Karpas-422 (cell line): ENCODE measurements around the gene RPL29. TPM values are rescaled to one million over a fixed set of nuclear protein-coding genes. Genes with fewer than 3 reads are reported as not detected.

ENCODE experiments used
- DNase-seq: peaks from one replicate; pipeline ENCODE4 v3.0.0-alpha.2; 2015
- H2AFZ ChIP-seq: fragments of 200-600 bp; sonication (generic); 2 replicates; pipeline ENCODE4 v1.6.1; 2014; ENCODE audit warnings: antibody characterized with exemption, low read length, mixed read lengths
- H3K27ac ChIP-seq: fragments of 200-600 bp; sonication (generic); 2 replicates; pipeline ENCODE4 v1.5.1; 2014; ENCODE audit warnings: mild to moderate bottlenecking, low read length, moderate library complexity
- H3K27me3 ChIP-seq: fragments of 200-600 bp; sonication (generic); 2 replicates; pipeline ENCODE4 v1.6.1; 2014; ENCODE audit warnings: low read length, mixed read lengths
- H3K36me3 ChIP-seq: fragments of 200-600 bp; sonication (generic); 2 replicates; pipeline ENCODE4 v1.6.1; 2014; ENCODE audit warnings: low read length, mixed read lengths; ENCODE audit not compliant: insufficient read depth
- H3K4me1 ChIP-seq: fragments of 200-600 bp; sonication (generic); 2 replicates; pipeline ENCODE4 v1.6.1; 2014; ENCODE audit warnings: mild to moderate bottlenecking, low read length, mixed read lengths
- H3K4me2 ChIP-seq: fragments of 200-600 bp; sonication (generic); 2 replicates; pipeline ENCODE4 v1.6.1; 2014; ENCODE audit warnings: low read length, low read depth, mild to moderate bottlenecking; ENCODE audit not compliant: poor library complexity, severe bottlenecking
- H3K4me3 ChIP-seq: fragments of 200-600 bp; sonication (generic); 2 replicates; pipeline ENCODE4 v1.5.1; 2014; ENCODE audit warnings: mild to moderate bottlenecking, antibody characterized with exemption, low read length, mixed read lengths
- H3K79me2 ChIP-seq: fragments of 200-600 bp; sonication (generic); 2 replicates; pipeline ENCODE4 v1.6.1; 2014; ENCODE audit warnings: mild to moderate bottlenecking, low read length, mixed read lengths
- H3K9ac ChIP-seq: fragments of 200-600 bp; sonication (generic); 2 replicates; pipeline ENCODE4 v1.6.0; 2014; ENCODE audit warnings: low read length
- H3K9me2 ChIP-seq: fragments of 200-600 bp; sonication (generic), shearing (Covaris generic); replicated peaks from 2 replicates; pipeline ENCODE4 v1.6.0; 2014; ENCODE audit warnings: mild to moderate bottlenecking, low read length, moderate library complexity; ENCODE audit not compliant: insufficient read depth
- H3K9me3 ChIP-seq: fragments of 300-700, 200-600 bp; sonication (generic); 2 replicates; pipeline ENCODE4 v1.6.1; 2014; ENCODE audit warnings: low read length, mixed read lengths
- H4K20me1 ChIP-seq: fragments of 200-600 bp; sonication (generic); 2 replicates; pipeline ENCODE4 v1.6.1; 2014; ENCODE audit warnings: mild to moderate bottlenecking, antibody characterized with exemption, low read length, low read depth; ENCODE audit not compliant: insufficient read depth
- total RNA-seq: library from RNA; depleted of rRNA; stranded (reverse); fragments of >200 nt; shearing (Covaris generic); gene quantifications from 2 replicates; pipeline ENCODE4 v1.2.3, GENCODE V29; 2014; ENCODE audit warnings: low replicate concordance

RPL29 gene
- total RNA-seq, 1 experiment from 2014 or later, result 2,656 TPM

- Histone ChIP-seq H2AFZ (no peak overlapping the region), H3K79me2 (no peaks in the 10 kb centered on the region), H3K27me3 (no peaks in the 10 kb centered on the region), H3K9ac (no peak overlapping the region), H3K9me2 (no peaks in the 10 kb centered on the region), H4K20me1 (no peaks in the 10 kb centered on the region), H3K27ac (no peak overlapping the region), H3K4me2 (no peak overlapping the region), H3K9me3 (no peaks in the 10 kb centered on the region), H3K4me1 (no peaks in the 10 kb centered on the region), H3K36me3 (no peaks in the 10 kb centered on the region), H3K4me3 (no peak overlapping the region)
- no peak for DNase-seq
Measured at GRCh38 chr3:51950899-51951298, 44.8 kb downstream of the RPL29 start.

- Histone ChIP-seq H3K27ac (no peak overlapping the region), H3K9me2 (no peaks in the 10 kb centered on the region), H3K36me3 (no peaks in the 10 kb centered on the region), H4K20me1 (no peaks in the 10 kb centered on the region), H3K4me2 (no peak overlapping the region), H3K9ac (no peak overlapping the region), H3K4me3 (no peak overlapping the region), H2AFZ (no peak overlapping the region), H3K9me3 (no peaks in the 10 kb centered on the region), H3K27me3 (no peaks in the 10 kb centered on the region), H3K79me2 (no peaks in the 10 kb centered on the region), H3K4me1 (no peaks in the 10 kb centered on the region)
- DNase-seq, result no peak
Measured at GRCh38 chr3:51949121-51949520, 46.6 kb downstream of the RPL29 start.

- no peak overlapping the region for H3K27ac ChIP-seq
- H3K9me3 ChIP-seq, result no peaks in the 10 kb centered on the region
- no peak overlapping the region for H2AFZ ChIP-seq
- H3K4me2 ChIP-seq, result no peak overlapping the region
- no peak overlapping the region for H3K4me3 ChIP-seq
- no peaks in the 10 kb centered on the region for H3K9me2 ChIP-seq
- H3K4me1 ChIP-seq, result peaks cover 5% of the 10 kb centered on the region
- DNase-seq, result no peak
- H3K27me3 ChIP-seq, result no peaks in the 10 kb centered on the region
- H3K36me3 ChIP-seq, result no peaks in the 10 kb centered on the region
- no peaks in the 10 kb centered on the region for H4K20me1 ChIP-seq
- no peaks in the 10 kb centered on the region for H3K79me2 ChIP-seq
- H3K9ac ChIP-seq, result no peak overlapping the region
Measured at GRCh38 chr3:51948016-51948580, 47.6 kb downstream of the RPL29 start.

- Histone ChIP-seq H3K36me3 (no peaks in the 10 kb centered on the region), H3K9me3 (no peaks in the 10 kb centered on the region), H2AFZ (no peak overlapping the region), H3K4me2 (no peak overlapping the region), H3K27me3 (no peaks in the 10 kb centered on the region), H3K4me3 (no peak overlapping the region), H4K20me1 (no peaks in the 10 kb centered on the region), H3K79me2 (no peaks in the 10 kb centered on the region), H3K4me1 (peaks cover 12% of the 10 kb centered on the region), H3K27ac (no peak overlapping the region), H3K9ac (no peak overlapping the region), H3K9me2 (no peaks in the 10 kb centered on the region)
- DNase-seq, result no peak
Measured at GRCh38 chr3:51947215-51947900, 48.3 kb downstream of the RPL29 start.

- no peaks in the 10 kb centered on the region for H3K9me2 ChIP-seq
- no peaks in the 10 kb centered on the region for H4K20me1 ChIP-seq
- H3K27ac ChIP-seq, result no peak overlapping the region
- H3K4me1 ChIP-seq, result peaks cover 14% of the 10 kb centered on the region
- H3K27me3 ChIP-seq, result no peaks in the 10 kb centered on the region
- H2AFZ ChIP-seq, result no peak overlapping the region
- H3K4me2 ChIP-seq, result no peak overlapping the region
- H3K36me3 ChIP-seq, result no peaks in the 10 kb centered on the region
- H3K4me3 ChIP-seq, result no peak overlapping the region
- H3K9me3 ChIP-seq, result no peaks in the 10 kb centered on the region
- H3K79me2 ChIP-seq, result no peaks in the 10 kb centered on the region
- no peak for DNase-seq
- H3K9ac ChIP-seq, result no peak overlapping the region
Measured at GRCh38 chr3:51946796-51947195, 48.9 kb downstream of the RPL29 start.

GRCh38 chr3:51945926-51946705 lies 49.6 kb downstream of the RPL29 start:
- Histone ChIP-seq H3K79me2 (peaks cover 5% of the 10 kb centered on the region), H4K20me1 (no peaks in the 10 kb centered on the region), H3K9me2 (no peaks in the 10 kb centered on the region), H3K27me3 (no peaks in the 10 kb centered on the region), H3K9ac (no peak overlapping the region), H3K4me2 (no peak overlapping the region), H3K4me3 (no peak overlapping the region), H3K27ac (no peak overlapping the region), H3K9me3 (no peaks in the 10 kb centered on the region), H3K36me3 (no peaks in the 10 kb centered on the region), H3K4me1 (peaks cover 14% of the 10 kb centered on the region), H2AFZ (no peak overlapping the region)
- no peak for DNase-seq

- no peaks in the 10 kb centered on the region for H3K9me3 ChIP-seq
- DNase-seq, result no peak
- H4K20me1 ChIP-seq, result peaks cover 7% of the 10 kb centered on the region; the same call in 1 of the 2 replicates
- H3K4me3 ChIP-seq, result no peak overlapping the region
- H3K4me2 ChIP-seq, result no peak overlapping the region
- H3K79me2 ChIP-seq, result peaks cover 14% of the 10 kb centered on the region
- H3K9me2 ChIP-seq, result no peaks in the 10 kb centered on the region
- no peaks in the 10 kb centered on the region for H3K36me3 ChIP-seq
- peaks cover 22% of the 10 kb centered on the region for H3K4me1 ChIP-seq
- H2AFZ ChIP-seq, result no peak overlapping the region
- H3K9ac ChIP-seq, result no peak overlapping the region
- no peaks in the 10 kb centered on the region for H3K27me3 ChIP-seq
- no peak overlapping the region for H3K27ac ChIP-seq
Measured at GRCh38 chr3:51945031-51945840, 50.5 kb downstream of the RPL29 start.
